GM12873 (cell line): ENCODE measurements around the gene IREB2.

Experiments
- TF ChIP-seq, protein P1 (sequence below): IDR thresholded peaks from 2 replicates; pipeline ENCODE4 v1.5.1; 2012; ENCODE audit warnings: low read depth, mild to moderate bottlenecking, moderate library complexity, low read length, control low read depth; ENCODE audit not compliant: insufficient read depth; ENCODE audit errors: missing control alignments

IREB2 gene, protein sequence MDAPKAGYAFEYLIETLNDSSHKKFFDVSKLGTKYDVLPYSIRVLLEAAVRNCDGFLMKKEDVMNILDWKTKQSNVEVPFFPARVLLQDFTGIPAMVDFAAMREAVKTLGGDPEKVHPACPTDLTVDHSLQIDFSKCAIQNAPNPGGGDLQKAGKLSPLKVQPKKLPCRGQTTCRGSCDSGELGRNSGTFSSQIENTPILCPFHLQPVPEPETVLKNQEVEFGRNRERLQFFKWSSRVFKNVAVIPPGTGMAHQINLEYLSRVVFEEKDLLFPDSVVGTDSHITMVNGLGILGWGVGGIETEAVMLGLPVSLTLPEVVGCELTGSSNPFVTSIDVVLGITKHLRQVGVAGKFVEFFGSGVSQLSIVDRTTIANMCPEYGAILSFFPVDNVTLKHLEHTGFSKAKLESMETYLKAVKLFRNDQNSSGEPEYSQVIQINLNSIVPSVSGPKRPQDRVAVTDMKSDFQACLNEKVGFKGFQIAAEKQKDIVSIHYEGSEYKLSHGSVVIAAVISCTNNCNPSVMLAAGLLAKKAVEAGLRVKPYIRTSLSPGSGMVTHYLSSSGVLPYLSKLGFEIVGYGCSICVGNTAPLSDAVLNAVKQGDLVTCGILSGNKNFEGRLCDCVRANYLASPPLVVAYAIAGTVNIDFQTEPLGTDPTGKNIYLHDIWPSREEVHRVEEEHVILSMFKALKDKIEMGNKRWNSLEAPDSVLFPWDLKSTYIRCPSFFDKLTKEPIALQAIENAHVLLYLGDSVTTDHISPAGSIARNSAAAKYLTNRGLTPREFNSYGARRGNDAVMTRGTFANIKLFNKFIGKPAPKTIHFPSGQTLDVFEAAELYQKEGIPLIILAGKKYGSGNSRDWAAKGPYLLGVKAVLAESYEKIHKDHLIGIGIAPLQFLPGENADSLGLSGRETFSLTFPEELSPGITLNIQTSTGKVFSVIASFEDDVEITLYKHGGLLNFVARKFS

DNA sequence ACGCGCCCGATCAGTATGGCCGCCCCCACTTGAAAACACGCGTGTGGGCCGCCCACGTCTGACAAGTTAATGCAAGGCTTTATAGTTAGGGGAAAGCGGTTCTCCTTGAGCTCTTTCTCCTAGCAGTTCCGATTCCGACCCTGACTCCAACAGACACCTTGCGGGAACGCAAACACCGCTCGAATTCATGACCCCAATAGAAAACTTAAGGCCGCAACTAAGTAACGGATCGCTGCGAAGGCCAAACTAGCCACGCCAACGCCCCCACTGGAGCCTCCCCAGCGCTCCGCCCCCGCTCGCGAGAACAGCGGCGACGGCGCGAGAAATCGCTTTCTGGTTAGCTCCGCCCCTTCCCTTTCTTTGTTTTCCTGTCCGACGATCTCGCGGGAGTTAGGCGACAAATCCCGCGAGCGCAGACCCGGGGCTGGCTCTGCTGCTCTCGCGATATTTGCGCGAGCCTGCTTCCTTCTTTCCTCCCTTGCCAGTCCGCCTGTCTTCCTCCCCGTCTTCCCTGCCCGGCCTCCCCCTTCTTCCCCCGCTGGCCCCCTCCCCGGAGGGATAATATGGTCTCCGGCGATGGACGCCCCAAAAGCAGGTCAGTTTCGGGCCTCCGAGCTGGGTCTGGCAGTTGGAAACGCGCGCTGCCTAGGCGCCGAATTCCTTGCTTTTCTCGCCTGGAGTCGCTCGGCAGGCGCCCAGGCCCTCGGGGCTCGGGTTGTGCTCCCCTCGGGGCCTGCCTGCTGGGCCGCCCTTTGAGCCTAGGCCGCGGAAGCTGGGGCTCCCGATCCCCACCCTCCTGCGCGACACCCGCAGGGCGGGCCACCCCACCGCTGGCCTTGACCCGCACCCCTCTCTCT lies at the start of gene IREB2:
Gene IREB2, plus strand, starts transcription at position 455 of the 857 bp plus-strand sequence. Its CDS starts 122 bp downstream, at position 577.
- TF ChIP-seq, protein P1, sequence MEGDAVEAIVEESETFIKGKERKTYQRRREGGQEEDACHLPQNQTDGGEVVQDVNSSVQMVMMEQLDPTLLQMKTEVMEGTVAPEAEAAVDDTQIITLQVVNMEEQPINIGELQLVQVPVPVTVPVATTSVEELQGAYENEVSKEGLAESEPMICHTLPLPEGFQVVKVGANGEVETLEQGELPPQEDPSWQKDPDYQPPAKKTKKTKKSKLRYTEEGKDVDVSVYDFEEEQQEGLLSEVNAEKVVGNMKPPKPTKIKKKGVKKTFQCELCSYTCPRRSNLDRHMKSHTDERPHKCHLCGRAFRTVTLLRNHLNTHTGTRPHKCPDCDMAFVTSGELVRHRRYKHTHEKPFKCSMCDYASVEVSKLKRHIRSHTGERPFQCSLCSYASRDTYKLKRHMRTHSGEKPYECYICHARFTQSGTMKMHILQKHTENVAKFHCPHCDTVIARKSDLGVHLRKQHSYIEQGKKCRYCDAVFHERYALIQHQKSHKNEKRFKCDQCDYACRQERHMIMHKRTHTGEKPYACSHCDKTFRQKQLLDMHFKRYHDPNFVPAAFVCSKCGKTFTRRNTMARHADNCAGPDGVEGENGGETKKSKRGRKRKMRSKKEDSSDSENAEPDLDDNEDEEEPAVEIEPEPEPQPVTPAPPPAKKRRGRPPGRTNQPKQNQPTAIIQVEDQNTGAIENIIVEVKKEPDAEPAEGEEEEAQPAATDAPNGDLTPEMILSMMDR = no peak

DNA sequence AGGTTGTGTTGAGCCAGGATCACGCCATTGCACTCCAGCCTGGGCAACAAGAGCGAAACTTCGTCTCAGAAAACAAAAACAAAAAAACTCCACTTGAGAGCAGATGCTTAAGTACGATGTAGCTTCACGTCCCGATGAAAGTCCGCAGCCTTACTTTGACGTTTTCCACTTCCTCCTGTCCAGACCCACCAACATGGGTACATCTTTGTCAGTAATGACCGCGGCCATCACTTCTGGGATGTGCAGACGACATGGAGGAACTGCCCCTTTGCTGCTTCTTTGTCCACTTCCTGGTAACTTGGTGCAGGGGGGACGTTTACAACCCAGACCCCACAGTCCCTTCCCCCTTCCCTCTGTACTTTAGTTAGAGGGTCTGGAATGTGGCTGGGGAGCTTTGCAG lies 49.2 kb upstream of the IREB2 start:
- TF ChIP-seq, protein P1 = no peak

DNA sequence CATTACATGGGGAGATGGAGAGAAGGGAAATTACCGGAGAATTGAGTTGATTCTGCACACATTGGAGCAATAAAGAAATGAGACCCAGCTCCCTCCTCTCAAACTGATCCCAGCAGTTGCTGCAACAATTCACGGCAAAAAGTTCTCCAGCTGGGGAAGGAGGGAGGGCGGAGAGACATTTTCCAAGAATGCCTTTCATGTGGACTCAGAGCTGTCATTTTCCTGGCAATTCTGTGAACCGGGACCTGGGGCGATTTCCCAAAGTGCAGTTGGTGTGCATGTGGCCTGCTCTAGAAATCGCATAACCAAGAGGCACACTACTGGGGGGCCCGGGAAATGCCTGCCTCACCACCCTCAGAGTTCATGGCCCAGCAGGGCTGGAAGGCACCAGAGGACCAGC lies 48.7 kb upstream of the IREB2 start:
- TF ChIP-seq, protein P1 = no peak

DNA sequence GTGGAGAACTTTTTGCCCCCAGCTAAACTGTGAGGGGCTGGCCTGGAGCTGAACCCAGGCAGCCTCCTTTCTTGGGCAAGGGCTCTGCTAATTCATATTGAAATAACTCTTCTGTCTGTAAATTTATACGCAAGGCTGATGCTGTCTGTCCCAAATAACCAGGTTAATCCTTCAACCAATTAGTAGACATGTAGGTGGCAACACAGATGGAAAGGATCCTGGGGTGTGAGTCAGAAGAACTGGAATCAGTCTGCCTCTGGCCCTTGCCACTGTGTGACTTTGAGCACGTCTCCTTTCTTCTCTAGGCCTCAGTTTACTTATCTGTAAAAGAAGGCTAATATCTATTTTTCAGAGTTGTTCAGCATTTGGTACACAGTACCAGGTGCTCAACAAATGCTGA lies 48.3 kb upstream of the IREB2 start:
- TF ChIP-seq, protein P1 = no peak

DNA sequence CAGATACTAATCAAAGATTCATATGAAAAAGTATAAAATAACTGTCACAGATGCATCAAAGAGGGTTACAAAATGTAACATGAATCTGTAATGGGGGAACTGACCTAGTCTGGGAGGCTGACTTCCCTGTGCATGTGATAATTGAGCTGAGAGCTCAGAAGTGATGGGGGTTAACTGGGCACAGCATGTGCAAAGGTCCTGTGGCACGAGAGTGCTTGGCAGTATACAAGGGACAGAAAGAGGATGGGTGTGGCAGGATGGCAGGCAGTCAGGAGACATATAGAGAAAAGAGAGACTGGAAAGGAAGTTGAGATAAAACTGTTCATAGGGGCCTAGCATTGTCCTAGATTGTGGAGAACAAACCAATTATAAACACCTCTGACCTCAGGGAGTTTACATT lies 47.8 kb upstream of the IREB2 start:
- TF ChIP-seq, protein P1 = no peak

DNA sequence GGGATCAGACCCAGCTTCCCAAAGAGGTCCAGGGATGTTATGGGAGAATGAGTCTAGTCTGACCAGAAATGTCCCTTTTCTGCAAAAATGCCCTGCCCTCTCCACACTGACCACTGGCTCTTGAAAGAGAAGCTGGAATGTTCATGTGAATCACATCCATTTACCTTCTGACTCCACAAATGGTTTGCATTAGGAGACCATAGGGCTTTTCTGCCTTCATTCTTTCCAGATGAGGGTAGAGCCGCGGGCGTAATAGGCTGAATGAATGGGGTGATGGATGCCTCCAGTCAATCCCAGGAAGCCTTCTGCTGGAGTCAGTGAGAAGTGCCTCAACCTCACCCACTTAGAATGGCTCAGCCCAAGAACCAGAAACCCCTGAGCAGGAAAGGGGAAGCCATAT lies 47.2 kb upstream of the IREB2 start:
- TF ChIP-seq, protein P1 = no peak
